GM12874 (cell line): ENCODE measurements around the gene DAPL1.

Source experiments
- TF ChIP-seq, protein P1 (sequence below): IDR thresholded peaks from 2 replicates; pipeline ENCODE4 v1.5.1; 2011; ENCODE audit warnings: low read depth, mild to moderate bottlenecking, control low read depth, low read length, moderate library complexity; ENCODE audit not compliant: insufficient read depth

The DAPL1 gene

DNA sequence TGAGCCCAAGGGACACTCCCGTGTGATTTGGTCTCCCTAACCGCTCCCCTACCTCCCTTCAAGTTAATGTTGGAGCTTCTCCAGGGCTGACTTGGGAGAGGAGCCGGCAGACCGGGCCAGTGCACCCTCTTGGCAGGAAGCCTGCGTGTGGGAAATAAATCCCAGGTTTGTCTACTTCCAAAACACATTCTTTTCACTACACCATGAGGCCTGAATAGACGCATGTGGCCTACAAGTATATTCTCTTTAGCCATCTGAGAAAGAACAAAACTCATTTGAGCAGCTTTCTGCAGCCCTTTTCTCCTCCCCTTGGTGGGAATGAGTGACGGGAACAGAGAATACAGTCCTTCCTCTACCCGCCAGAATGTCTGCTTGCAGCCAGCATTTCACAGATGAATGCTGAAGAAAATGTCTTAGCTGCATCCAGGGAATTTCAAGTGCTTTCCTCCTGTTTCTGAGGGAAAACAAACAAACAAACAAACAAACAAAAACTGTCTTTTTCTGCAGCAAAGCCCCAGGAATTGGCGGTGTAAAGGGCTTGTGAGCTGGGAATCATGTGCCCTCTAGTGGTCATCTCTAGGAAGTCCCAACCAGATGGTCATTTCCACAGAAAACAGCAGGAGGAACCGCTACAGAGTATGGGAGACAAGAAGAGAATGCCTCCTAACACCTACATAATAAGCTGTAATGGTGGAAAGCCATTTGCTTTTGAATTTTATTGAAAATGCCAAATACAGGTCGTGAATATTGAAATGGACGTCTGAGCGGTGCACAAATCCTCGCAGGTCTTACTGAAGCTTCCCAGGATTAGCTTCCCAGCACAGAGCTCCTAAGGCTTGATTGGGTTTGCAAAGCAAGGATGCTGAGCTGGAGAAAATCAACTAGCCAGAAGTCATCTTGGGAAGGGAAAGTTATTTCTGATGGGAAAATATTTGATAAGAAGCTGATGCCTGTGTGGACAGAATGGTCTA is 41.2 kb upstream of the DAPL1 start:
- TF ChIP-seq, protein P1, sequence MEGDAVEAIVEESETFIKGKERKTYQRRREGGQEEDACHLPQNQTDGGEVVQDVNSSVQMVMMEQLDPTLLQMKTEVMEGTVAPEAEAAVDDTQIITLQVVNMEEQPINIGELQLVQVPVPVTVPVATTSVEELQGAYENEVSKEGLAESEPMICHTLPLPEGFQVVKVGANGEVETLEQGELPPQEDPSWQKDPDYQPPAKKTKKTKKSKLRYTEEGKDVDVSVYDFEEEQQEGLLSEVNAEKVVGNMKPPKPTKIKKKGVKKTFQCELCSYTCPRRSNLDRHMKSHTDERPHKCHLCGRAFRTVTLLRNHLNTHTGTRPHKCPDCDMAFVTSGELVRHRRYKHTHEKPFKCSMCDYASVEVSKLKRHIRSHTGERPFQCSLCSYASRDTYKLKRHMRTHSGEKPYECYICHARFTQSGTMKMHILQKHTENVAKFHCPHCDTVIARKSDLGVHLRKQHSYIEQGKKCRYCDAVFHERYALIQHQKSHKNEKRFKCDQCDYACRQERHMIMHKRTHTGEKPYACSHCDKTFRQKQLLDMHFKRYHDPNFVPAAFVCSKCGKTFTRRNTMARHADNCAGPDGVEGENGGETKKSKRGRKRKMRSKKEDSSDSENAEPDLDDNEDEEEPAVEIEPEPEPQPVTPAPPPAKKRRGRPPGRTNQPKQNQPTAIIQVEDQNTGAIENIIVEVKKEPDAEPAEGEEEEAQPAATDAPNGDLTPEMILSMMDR, result peak; percentile 81

DNA sequence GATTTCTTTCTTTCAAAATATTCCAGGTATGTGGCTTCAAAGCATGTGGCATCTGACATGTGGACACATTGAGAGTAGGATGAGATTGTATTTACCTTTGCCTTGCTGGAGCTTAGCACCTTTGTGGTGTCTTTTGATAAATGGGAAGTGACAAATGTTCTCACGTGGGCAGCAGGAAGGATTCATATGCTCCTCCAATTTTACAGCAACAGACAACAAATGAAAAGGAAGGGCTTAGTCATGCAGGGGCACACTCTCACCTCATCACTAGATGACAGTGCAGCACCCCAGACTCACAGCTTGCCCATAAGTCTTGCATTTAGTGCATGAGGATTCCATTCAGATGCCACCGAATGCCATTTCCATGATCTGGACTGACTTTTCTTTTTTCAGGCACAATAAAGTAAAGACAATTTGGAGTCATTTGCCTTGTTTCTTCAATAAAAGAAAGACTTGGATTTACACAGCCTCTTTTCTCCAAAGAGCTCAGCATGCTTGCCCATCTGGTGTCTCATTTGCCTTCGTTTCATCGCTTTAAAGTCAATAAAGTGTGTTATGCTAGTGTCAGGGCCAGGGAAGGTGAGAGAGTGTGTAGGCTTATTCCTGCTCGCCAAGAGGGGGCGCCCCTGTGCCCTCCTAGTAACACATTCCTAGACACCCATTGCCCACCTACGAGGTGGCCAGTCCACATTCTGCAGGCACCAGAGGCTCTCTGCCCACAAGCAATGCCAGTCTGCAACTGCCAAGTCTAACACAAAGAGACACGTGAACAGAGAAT is 39.6 kb upstream of the DAPL1 start:
- TF ChIP-seq, protein P1, result peak; percentile 37; the same call in 1 of the 2 replicates

DNA sequence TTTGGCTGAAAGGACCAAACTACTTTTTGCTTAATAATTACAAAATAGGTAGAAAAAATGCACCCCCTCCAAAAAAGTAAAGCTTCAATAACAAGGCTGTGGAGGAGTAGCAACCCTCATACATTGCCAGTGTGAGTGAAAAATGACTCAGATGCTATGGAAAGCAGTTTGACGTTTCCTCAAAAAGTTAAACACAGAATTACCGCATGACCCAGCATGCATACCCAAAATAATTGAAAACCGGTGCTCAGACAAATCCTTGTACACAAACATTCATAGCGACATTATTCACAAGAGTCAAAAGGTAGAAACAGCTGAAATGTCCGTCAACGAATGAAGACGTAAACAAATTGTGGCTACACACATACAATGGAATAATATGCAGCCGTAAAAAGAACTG is 38.8 kb upstream of the DAPL1 start:
- TF ChIP-seq, protein P1, result no peak

DNA sequence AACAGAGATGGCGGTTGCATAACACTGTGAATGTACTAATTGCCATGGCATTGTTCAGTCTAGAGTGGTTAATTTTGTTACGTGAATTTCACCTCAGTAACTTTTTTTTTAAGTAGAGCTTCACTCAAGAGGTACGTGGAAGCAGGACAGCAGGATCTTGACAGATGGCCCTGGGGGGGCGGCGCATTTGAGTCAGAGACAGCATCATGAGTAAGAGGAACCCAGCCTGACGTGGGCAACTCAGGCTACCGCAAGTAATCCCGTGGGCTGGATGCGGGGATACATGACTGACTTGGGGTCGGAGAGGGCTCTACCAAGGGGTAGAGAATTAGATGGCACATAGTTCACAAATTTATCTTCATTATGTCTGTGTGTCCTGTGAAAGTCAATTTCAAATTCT is 38.1 kb upstream of the DAPL1 start:
- TF ChIP-seq, protein P1, result no peak

DNA sequence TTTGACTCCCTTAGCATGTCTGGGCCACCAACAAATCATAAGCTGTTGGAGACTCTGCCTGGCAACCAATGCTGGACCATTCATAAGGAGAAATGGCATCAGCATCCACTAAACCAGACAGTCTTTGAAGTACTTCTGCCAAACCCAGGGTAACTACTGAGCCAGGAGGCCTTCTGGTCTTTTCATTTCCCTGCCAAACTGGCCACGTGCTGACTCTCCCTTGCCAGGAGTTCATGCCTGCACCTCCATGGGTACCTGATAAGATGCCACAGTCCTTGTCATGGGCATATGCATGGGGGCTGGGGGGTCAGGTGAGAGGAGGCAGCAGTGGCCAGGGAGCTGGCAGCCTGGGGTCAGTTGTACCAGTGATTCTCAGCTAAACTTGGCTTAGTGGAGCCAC is 34.2 kb upstream of the DAPL1 start:
- TF ChIP-seq, protein P1, result no peak

DNA sequence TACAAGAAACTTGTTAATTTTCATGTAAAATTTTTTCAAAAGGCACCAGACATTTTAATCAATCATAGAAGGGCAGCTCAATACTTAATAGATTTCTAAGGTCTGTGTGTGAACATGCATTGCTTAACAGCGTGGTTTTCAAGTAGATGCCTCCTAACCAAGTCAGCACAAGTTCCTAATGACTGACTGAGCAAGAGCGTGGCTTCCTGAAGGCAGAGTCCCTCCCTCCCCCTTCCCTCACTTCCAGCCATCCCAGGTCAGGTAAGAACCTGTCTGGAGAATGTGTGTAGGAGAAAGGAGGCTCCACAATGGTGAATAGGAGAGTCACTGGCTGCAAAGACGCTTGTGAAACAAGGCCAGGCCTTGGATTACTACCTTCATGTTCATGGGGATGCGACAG is 33.5 kb upstream of the DAPL1 start:
- TF ChIP-seq, protein P1, result no peak

DNA sequence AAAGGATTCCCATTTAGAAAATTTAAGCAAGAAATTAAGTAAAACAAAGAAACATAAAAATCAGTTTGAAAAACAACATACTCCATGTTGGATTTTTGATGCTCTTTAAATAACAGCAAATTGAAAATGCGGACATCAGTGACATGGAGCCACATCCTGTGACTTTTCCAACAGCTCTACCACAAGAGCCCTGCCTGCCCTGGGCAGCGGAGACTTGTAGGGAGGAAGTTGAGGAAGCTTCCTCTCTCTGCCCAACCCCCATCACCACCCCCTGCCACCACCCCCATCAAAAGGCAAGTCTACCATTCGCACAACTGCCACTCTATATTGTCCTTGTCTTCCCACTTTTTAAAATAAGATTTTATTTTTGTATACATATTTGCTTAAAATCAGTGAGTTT is 32.8 kb upstream of the DAPL1 start:
- TF ChIP-seq, protein P1, result no peak
